Activated CD4-positive, alpha-beta memory T cell treated with anti-CD3 and anti-CD28 coated beads for 36 hours (primary cell): ENCODE data around the gene SSMEM1. TPM values are rescaled to one million over a fixed set of nuclear protein-coding genes. Genes with fewer than 3 reads are reported as not detected.
"Not testable (repeated sequence)": the region's sequence is repeated elsewhere in the genome, so short reads cannot be mapped to it uniquely, and the experiment has no call there.

ENCODE experiments used
- CTCF ChIA-PET: fragments of 350-600 bp; sonication (Branson Sonifier 250); formaldehyde crosslinking; loops from one replicate; lab custom pipeline; 2021; ENCODE audit warnings: antibody characterized with exemption, inconsistent platforms; lab: Charles Lee
- POLR2A ChIA-PET: fragments of 350-600 bp; sonication (Branson Sonifier 250); formaldehyde crosslinking; loops from one replicate; lab custom pipeline; 2021; ENCODE audit warnings: antibody characterized with exemption; lab: Charles Lee
- DNase-seq: peaks from one replicate; pipeline ENCODE4 v3.0.0-alpha.2; 2020
- H3K27ac Mint-ChIP-seq: one replicate; pipeline ENCODE4 v1.8.0; 2021; ENCODE audit warnings: mixed read lengths
- H3K27me3 Mint-ChIP-seq: one replicate; pipeline ENCODE4 v1.8.0; 2021; ENCODE audit warnings: mixed read lengths
- H3K36me3 Mint-ChIP-seq: one replicate; pipeline ENCODE4 v1.8.0; 2021; ENCODE audit warnings: mixed read lengths
- H3K4me1 Mint-ChIP-seq: one replicate; pipeline ENCODE4 v1.8.0; 2021; ENCODE audit warnings: low read depth, mixed read lengths
- H3K4me3 Mint-ChIP-seq: one replicate; pipeline ENCODE4 v1.8.0; 2021; ENCODE audit warnings: mild to moderate bottlenecking, mixed read lengths
- H3K9me3 Mint-ChIP-seq: one replicate; pipeline ENCODE4 v1.8.0; 2021; ENCODE audit warnings: mixed read lengths
- intact Hi-C: fragments of 100-400 bp; cut with micrococcal nuclease; formaldehyde crosslinking; loops from one replicate; pipeline ENCODE4 v1.15.1; 2023
- total RNA-seq, 2 experiments: library from RNA; stranded (reverse); gene quantifications; one replicate each; pipeline ENCODE4 v1.2.3, GENCODE V29; 2021

SSMEM1 gene
- total RNA-seq, 2 experiments from 2014 or later: not detected

DNA sequence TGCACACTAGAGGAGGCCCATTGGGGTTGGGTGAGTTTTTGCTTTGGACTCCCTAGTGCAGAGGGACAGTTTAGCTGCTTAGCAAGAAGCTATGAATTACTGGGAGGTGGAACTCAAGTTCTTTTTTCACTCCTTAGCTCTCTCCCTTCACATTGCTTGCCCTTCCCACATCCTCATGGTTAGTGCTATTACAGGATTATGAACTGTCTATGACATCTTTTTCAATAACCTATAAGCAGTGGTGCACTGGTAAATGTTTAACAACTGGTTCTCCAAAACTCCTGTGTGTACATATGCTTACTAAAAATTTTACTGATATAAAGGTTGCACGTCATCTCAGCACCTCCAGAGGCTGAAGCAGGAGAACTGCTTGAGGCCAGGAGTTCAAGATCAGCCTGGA lies 6.2 kb downstream of the SSMEM1 start:
- POLR2A ChIA-PET: interaction anchor here (0.9 kb wide), 1 partner anchor 9 kb away, joined by 4 read pairs; the partner anchor contains the start of gene TMEM209
- H3K4me1 Mint-ChIP-seq: no peaks in the 10 kb centered on the region

DNA sequence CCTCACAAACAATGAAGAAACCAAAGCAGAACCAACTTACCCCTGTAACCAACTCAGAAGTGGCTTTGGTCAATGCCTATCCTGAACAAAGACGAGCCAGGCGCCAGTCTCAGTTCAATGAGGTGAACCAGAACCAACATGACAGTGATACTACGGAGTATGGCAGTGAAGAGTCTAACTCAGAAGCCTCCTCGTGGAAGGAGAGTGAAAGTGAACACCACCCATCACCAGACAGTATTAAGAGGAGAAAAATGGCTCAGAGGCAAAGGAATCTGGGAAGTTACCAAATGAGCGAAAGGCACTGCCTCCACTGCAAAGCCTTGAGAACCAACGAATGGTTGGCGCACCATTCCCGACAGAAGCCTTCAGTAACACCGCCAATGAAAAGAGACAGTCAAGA lies 8.4 kb downstream of the SSMEM1 start:
- intact Hi-C loops: no loop called here
- ChIA-PET CTCF (interaction anchor here (0.7 kb wide), 1 partner anchor 684 kb away, joined by 3 read pairs; no protein-coding TSS in a partner anchor), POLR2A (no interaction called here)
- no peak for DNase-seq
- H3K4me3 Mint-ChIP-seq: no peak overlapping the region
- H3K27ac Mint-ChIP-seq: no peak overlapping the region
- H3K9me3 Mint-ChIP-seq: no peaks in the 10 kb centered on the region
- H3K27me3 Mint-ChIP-seq: peaks cover 9% of the 10 kb centered on the region
- H3K4me1 Mint-ChIP-seq: no peaks in the 10 kb centered on the region
- H3K36me3 Mint-ChIP-seq: no peaks in the 10 kb centered on the region

More for the DNA sequence above, 6.2 kb downstream of the SSMEM1 start:
- Mint-ChIP-seq H3K27ac (no peak overlapping the region), H3K4me3 (no peak overlapping the region), H3K27me3 (peaks cover 11% of the 10 kb centered on the region), H3K9me3 (no peaks in the 10 kb centered on the region), H3K36me3 (no peaks in the 10 kb centered on the region)
- DNase-seq: no peak
- intact Hi-C loops: no loop called here
- CTCF ChIA-PET: no interaction called here

DNA sequence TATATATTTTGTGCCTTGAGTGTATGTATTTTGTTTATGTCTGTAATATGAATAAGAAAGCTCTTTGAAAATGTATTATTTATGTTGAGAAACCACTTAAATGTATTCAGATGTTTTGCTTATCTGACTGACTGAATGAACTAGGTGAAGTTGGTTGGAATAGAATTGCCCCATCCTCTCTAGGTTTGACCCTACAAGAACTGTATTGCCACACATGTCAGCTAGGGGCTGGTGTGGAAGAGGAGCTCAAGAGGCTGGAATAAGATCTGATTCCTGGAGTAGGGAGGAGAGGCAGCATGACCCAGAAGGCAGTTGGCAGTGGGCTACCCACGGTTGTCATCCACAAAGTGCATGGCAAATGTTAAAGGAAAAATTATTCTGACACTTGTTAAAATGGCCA lies 9.1 kb downstream of the SSMEM1 start:
- Mint-ChIP-seq H3K36me3 (no peaks in the 10 kb centered on the region), H3K27ac (no peak overlapping the region), H3K4me1 (no peaks in the 10 kb centered on the region), H3K4me3 (no peak overlapping the region), H3K27me3 (peaks cover 9% of the 10 kb centered on the region), H3K9me3 (no peaks in the 10 kb centered on the region)
- CTCF ChIA-PET: no interaction called here
- POLR2A ChIA-PET: no interaction called here
- intact Hi-C loops: no loop called here
- DNase-seq: no peak

DNA sequence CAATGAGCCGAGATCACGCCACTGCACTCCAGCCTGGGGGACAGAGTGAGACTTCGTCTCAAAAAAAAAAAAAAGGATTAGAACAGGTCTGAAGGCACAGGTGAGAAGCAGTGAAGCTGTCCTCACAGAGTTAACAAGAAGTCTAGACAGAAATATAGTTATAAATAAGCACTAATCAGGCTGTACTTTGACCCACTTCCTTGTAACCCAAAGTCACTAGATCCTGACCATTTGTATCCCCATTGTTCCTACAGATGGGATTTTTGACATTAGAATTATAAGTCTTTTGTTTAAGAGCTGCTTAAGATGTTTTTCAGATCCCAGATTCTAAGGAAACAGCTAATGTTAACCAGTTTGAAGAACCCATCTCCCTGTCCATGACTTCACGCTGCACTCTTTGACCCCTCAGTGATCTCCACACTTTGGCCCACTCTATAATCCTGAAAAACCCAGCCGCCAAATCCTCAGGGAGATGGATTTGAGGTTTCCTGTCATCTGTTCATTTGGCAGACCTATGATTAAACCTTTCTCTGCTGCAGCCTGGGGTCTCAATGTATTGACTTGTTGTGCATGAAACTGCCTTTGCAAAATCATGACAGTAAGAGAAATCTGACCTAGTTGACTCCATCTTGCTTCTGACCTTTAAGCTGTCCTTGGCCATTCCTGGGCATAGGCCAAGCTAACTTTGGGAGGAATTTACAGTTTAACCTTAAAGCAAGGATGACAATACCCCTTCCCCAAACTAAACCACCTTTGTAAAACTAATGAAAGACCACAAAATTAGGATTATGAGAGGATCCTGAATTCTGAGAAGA lies 11.4 kb downstream of the SSMEM1 start:
- CTCF ChIA-PET: no interaction called here
- POLR2A ChIA-PET: no interaction called here
- Mint-ChIP-seq H3K27me3 (peaks cover 4% of the 10 kb centered on the region), H3K9me3 (no peaks in the 10 kb centered on the region), H3K4me3 (no peak overlapping the region), H3K4me1 (no peaks in the 10 kb centered on the region), H3K36me3 (no peaks in the 10 kb centered on the region), H3K27ac (no peak overlapping the region)
- intact Hi-C loops: no loop called here
- DNase-seq: no peak

DNA sequence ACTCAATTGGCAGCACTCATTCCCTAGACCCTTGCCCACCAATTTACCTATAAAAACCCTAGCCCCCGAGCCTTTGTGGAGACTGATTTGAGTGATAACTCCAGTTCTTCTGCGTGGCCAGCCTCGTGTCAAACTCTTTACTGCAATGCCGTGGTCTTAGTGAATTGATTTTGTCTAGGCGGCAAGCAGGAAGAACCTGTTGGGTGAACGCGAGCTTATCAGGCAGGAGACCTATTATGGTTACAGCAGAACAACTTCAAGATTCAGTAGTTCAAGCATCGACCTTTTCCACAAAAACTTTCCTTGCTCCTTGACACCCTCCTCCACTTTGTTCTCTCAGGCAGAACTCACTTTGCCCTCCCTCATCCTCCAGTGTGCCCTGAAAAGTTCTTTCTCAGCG lies 12.2 kb downstream of the SSMEM1 start:
- Mint-ChIP-seq H3K4me3 (no peak overlapping the region), H3K9me3 (no peaks in the 10 kb centered on the region), H3K27me3 (no peaks in the 10 kb centered on the region), H3K36me3 (no peaks in the 10 kb centered on the region), H3K4me1 (no peaks in the 10 kb centered on the region), H3K27ac (no peak overlapping the region)
- ChIA-PET CTCF (no interaction called here), POLR2A (no interaction called here)
- intact Hi-C loops: no loop called here
- no peak for DNase-seq

DNA sequence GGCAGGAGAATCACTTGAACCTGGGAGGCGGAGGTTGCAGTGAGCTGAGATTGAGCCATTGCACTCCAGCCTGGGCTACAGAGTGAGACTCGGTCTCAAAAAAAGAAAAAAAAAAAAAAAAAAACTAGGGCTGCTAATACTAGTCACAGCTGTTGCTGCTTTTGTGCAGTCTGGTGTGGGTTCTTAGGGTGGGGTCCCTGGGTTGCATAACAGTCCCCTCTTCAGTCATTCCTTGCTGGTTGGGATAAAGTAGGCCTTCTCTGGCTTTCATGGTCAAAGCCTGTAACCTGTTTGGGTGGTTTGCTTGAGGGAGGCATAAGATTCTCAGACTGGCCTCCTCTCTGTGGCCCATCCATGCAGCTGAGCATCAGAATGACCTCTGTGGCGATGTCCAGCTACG lies 14.1 kb downstream of the SSMEM1 start:
- no peaks in the 10 kb centered on the region for H3K9me3 Mint-ChIP-seq
- no peak for DNase-seq
- H3K4me3 Mint-ChIP-seq: no peak overlapping the region
- ChIA-PET CTCF (interaction anchor here (0.5 to 0.6 kb wide), 2 partner anchors 131 to 493 kb away, joined by 3 to 4 read pairs; no protein-coding TSS in a partner anchor), POLR2A (no interaction called here)
- no peaks in the 10 kb centered on the region for H3K36me3 Mint-ChIP-seq
- intact Hi-C loops: no loop called here
- no peak overlapping the region for H3K27ac Mint-ChIP-seq
- H3K27me3 Mint-ChIP-seq: no peaks in the 10 kb centered on the region
- H3K4me1 Mint-ChIP-seq: no peaks in the 10 kb centered on the region

DNA sequence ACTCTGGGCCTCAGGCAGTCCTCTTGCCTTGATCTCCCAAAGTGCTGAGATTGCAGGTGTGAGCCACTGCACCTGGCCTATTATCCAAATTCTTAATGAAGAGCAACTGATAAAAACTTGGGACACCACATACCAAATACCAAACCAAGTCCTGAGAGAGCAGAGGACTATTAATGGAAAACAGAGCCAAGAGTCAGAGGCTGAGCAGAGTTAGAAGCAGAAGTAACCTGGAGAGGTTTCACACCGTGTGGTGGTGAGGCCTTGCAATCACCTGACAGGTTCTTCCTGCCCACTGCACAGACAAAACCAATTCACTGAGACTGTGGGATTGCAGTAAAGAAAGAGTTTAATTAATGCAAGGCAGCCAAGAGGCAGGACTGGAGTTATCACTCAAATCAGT lies 16.0 kb downstream of the SSMEM1 start:
- Mint-ChIP-seq H3K9me3 (no peaks in the 10 kb centered on the region), H3K4me3 (no peak overlapping the region), H3K27me3 (no peaks in the 10 kb centered on the region), H3K27ac (no peak overlapping the region), H3K4me1 (no peaks in the 10 kb centered on the region), H3K36me3 (no peaks in the 10 kb centered on the region)
- ChIA-PET CTCF (no interaction called here), POLR2A (no interaction called here)
- DNase-seq: no peak
- intact Hi-C loops: no loop called here

DNA sequence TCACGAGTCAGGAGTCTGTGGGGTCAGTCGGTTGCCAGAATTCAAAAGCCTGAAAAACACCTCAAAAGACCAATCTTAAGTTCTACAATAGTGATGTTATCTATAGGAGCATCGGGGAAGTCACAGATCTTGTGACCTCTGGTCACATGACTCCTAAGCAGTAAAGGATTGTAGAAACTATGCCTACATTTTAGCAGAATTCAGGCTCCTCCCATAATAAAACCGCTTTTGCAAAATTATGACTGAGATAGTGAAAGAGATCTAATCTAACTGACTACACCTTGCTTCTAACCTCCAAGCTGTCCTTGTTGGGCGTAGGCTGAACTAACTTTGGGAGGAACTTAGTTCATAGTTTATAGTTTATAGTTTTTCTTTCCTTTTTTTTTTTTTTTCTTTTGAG lies 16.6 kb downstream of the SSMEM1 start:
- no peak overlapping the region for H3K27ac Mint-ChIP-seq

DNA sequence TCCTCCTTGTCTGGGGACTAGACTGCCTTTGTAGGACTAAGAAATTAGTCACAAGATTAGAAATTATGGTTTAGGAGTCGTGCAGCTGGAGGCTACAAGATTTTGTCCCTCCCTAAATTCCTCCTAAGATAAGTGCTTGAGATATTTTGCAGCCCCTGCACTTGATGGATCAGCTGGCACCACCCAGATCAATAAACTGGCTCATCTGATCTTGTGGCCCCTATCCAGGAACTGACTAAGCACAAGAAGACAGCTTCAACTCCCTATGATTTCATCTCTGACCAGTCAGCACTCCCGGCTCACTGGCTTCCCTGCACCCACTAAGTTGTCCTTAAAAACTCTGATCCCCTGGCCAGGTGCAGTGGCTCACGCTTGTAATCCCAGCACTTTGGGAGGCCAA lies 17.3 kb downstream of the SSMEM1 start:
- H3K9me3 Mint-ChIP-seq, intact Hi-C loops, POLR2A ChIA-PET, CTCF ChIA-PET, H3K27ac Mint-ChIP-seq, H3K36me3 Mint-ChIP-seq, DNase-seq, H3K4me3 Mint-ChIP-seq, H3K27me3 Mint-ChIP-seq, H3K4me1 Mint-ChIP-seq: not testable (repeated sequence)

More for the DNA sequence above, 16.6 kb downstream of the SSMEM1 start:
- intact Hi-C loops: no loop called here
- Mint-ChIP-seq H3K9me3 (no peaks in the 10 kb centered on the region), H3K36me3 (no peaks in the 10 kb centered on the region), H3K27me3 (no peaks in the 10 kb centered on the region), H3K4me1 (no peaks in the 10 kb centered on the region), H3K4me3 (no peak overlapping the region)
- no peak for DNase-seq
- ChIA-PET CTCF (no interaction called here), POLR2A (no interaction called here)

DNA sequence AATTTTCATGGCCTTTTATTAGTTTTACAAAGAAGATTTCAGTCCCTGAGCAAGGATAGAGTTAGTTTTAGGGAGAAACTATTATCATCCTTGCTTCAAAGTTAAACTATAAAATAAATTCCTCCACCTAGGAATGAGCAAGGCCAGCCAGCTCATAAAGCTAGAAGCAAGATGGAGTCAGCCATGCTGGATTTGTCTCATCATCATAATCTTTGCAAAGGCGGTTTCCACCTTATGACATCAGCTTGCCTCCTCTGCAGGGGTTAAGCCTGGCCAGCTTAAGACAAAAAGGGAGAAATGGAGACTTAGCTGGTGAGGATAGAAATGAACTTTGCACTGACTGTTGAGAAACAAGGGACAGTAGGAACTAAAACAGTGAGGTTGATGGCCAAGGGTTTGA lies 18.7 kb downstream of the SSMEM1 start:
- H3K27me3 Mint-ChIP-seq: no peaks in the 10 kb centered on the region
- POLR2A ChIA-PET: no interaction called here
- no peaks in the 10 kb centered on the region for H3K9me3 Mint-ChIP-seq
- CTCF ChIA-PET: interaction anchor here (1.0 kb wide), 1 partner anchor 11 kb away, joined by 4 read pairs; no protein-coding TSS in a partner anchor
- DNase-seq: no peak
- intact Hi-C loops: no loop called here
- H3K4me1 Mint-ChIP-seq: no peaks in the 10 kb centered on the region
- H3K36me3 Mint-ChIP-seq: no peaks in the 10 kb centered on the region
- H3K4me3 Mint-ChIP-seq: no peak overlapping the region
- H3K27ac Mint-ChIP-seq: no peak overlapping the region

DNA sequence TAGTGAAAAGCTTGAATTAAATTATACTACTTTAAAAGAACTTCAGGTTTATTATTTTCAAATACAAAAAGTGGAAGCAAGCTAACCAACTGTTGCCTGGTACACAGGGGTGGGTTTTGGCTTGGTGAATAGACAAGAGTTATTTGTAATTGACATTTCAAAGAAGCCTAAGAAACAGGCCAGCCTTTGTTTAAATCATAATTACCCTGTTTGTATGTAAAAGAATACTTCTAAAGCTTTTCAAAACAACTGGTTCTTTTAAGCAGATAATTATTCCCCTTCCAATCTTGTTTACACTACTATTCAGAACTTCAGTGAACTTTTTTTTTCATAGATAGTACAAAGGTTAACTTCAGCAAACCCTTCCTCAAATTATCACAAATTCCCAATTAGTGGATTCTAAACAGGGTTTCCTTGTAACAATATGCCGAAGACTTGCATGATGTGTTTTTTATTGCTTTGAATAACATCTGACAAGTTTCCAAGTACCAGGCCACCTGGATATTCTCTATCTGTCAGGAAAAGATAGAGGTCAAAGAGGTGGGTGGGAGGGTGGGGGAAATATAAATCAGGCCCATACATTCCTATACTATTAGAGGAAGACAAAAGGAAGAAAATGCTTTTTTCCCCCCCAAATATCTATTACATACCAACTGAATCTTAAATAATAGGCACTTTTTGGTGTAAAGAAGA lies 20.4 kb downstream of the SSMEM1 start:
- Mint-ChIP-seq H3K27ac (no peak overlapping the region), H3K9me3 (no peaks in the 10 kb centered on the region), H3K36me3 (no peaks in the 10 kb centered on the region), H3K4me1 (no peaks in the 10 kb centered on the region), H3K27me3 (no peaks in the 10 kb centered on the region), H3K4me3 (no peak overlapping the region)
- ChIA-PET POLR2A (no interaction called here), CTCF (interaction anchor here (0.6 to 0.9 kb wide), 2 partner anchors 530 to 572 kb away, joined by 3 to 4 read pairs; no protein-coding TSS in a partner anchor)
- no peak for DNase-seq
- intact Hi-C loops: no loop called here

DNA sequence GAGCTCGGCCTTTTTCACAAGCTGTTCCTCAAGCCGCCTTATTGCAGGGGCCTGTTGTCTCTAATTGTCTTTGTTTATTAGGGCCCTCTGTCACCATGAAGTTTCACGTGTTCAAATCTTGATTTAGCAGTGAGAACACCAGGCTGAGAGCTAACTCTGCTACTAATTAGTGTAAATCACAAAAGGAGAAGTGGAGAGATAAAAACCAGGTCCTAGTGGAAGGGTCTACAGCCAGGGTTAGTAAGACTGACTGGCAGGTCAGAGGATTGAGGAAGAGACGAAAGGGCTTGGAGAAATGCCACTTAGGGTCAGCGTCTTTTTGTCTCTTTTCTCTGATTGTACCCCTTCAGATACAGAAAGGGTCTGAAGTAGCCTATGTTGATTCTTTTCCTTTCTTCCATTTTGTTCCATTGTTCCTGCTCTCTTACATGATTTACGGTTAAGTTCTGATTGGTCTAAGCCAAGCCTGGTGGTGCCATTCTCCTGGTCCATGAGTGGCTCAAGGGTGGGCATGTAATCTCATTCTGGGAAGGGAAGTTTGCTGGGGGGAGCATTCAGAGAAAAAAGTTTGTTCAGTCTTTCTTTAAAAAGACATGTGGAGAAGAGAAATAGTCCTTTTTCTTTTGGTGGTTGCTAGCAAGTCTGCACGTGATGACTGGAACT lies 21.3 kb downstream of the SSMEM1 start:
- ChIA-PET CTCF (interaction anchor here (0.6 kb wide), 1 partner anchor 571 kb away, joined by 3 read pairs; no protein-coding TSS in a partner anchor), POLR2A (no interaction called here)
- Mint-ChIP-seq H3K4me3 (no peak overlapping the region), H3K36me3 (no peaks in the 10 kb centered on the region), H3K9me3 (no peaks in the 10 kb centered on the region), H3K4me1 (no peaks in the 10 kb centered on the region), H3K27me3 (no peaks in the 10 kb centered on the region), H3K27ac (no peak overlapping the region)
- intact Hi-C loops: no loop called here
- DNase-seq: no peak
